Psoas muscle (tissue), 8 donors: ENCODE results near the gene UFSP2. TPM values are rescaled to one million over a fixed set of nuclear protein-coding genes. Genes with fewer than 3 reads are reported as not detected.

Experiments used
- ATAC-seq, 4 donors: fragments of 200-7000 bp; cut with Tn5 transposase; one replicate each; pipeline ENCODE4 v1.9.1; 2020; ENCODE audit warnings: moderate library complexity in 3 of 4, mild to moderate bottlenecking in 2 of 4
- DNase-seq, 2 donors: peaks; one replicate each; pipeline ENCODE4 v3.0.0-alpha.2; 2020
- H3K27ac ChIP-seq: fragments of 200-600 bp; one replicate; pipeline ENCODE4 v1.8.0; 2022
- H3K27me3 ChIP-seq, 3 donors: fragments of 200-600 bp in 1 of 3; one replicate each; pipeline versions ENCODE4 v1.6.1 to v1.8.0; 2013 to 2022; ENCODE audit warnings: low read length in 2 of 3, mild to moderate bottlenecking in 2 of 3, moderate library complexity in 1 of 3; ENCODE audit not compliant: insufficient read depth in 3 of 3
- H3K36me3 ChIP-seq, 2 donors: fragments of 200-600 bp in 1 of 2; one replicate each; pipeline versions ENCODE4 v1.6.1 to v1.8.0; 2013 to 2022; ENCODE audit warnings: low read depth in 1 of 2, mild to moderate bottlenecking in 1 of 2, moderate library complexity in 1 of 2; ENCODE audit not compliant: insufficient read depth in 1 of 2
- H3K4me1 ChIP-seq: fragments of 200-600 bp; one replicate; pipeline ENCODE4 v1.8.0; 2022
- H3K4me3 ChIP-seq: fragments of 200-600 bp; one replicate; pipeline ENCODE4 v1.8.0; 2022; ENCODE audit warnings: mild to moderate bottlenecking
- H3K9me3 ChIP-seq: fragments of 200-600 bp; one replicate; pipeline ENCODE4 v1.8.0; 2022
- CTCF ChIP-seq: fragments of 200-600 bp; IDR thresholded peaks from one replicate; pipeline ENCODE4 v1.8.0; 2022; ENCODE audit warnings: antibody characterized with exemption
- WGBS, 3 donors: extraction: QIAGEN DNeasy Blood & Tissue Kit; methylation state at CpG; one replicate each; pipeline versions ENCODE4 v1.1.6 to v1.1.7; 2013; 5-methylcytosine and 5-hydroxymethylcytosine counted together
- intact Hi-C, 2 donors: fragments of 100-400 bp; cut with DNase I; formaldehyde crosslinking; loops; one replicate each; pipeline versions ENCODE4 v1.11.0 to v1.14.2; 2022
- polyA plus RNA-seq, 3 donors: library from polyadenylated mRNA; stranded (reverse); fragments of 200-250 nt; gene quantifications; one replicate each; pipeline ENCODE4 v1.2.3, GENCODE V29; 2013
- total RNA-seq, 4 donors: library from RNA; stranded (reverse); fragmentation: NEBNext Ultra II Directional in 2 of 4; extraction: Animal tissue kit (Norgen Biotek cat#: 25700) in 2 of 4; gene quantifications; one replicate each; pipeline versions ENCODE4 v1.2.1 to v1.2.4, GENCODE V29; 2021 to 2023
- donor health status: healthy with polysubstance abuse.
- donor health status: DM: no; HTN: no; CAD: no; lungs with moderate emphysema.
- donor health status: Bipolar disorder and iron deficiency.
- donor health status: healthy.
- donor health status: DM: yes; HTN: yes; CAD: no.
- donor health status: DM: no; HTN: no; CAD: no.
- donor health status: DM: no; HTN: no; CAD: no.
- donor health status: DM: yes; HTN: yes; CAD: no.

Gene UFSP2
- total and polyA plus RNA-seq, 7 donors: 22.5 to 45.5 (median 33.8) TPM

GRCh38 chr4:185395956-185396723, 29.6 kb downstream of the UFSP2 start:
- WGBS, 3 donors: 0 to 1% (median 1%) methylated on average over 73 to 98 of the region's 98 CpGs
- no peaks in the 10 kb centered on the region for H3K9me3 ChIP-seq
- peak overlapping the region; percentile 100 for H3K27ac ChIP-seq
- peak overlapping the region; percentile 84 for H3K4me3 ChIP-seq
- TF ChIP-seq CTCF: no peak
- DNase-seq (peak; percentile 97 to 98), ATAC-seq (peak; percentile 94 to 96 (median 94))
- H3K4me1 ChIP-seq: peaks cover 15% of the 10 kb centered on the region
- intact Hi-C loops: loop anchor here (5.0 to 10.0 kb wide), 5 partner anchors 191 to 741 kb away; partner anchors contain the start of genes CFAP97 (in 1 of the 2), SLC25A4 (in 1 of the 2) and SNX25 (in 1 of the 2)
- no peaks in the 10 kb centered on the region for H3K27me3 ChIP-seq
- H3K36me3 ChIP-seq: peaks cover 0 to 31% of the 10 kb centered on the region in 2 donors

- DNase-seq (no peak), ATAC-seq (no peak)
- TF ChIP-seq CTCF: no peak
- peaks cover 15% of the 10 kb centered on the region for H3K4me1 ChIP-seq
- H3K27me3 ChIP-seq: no peaks in the 10 kb centered on the region
- intact Hi-C loops: loop anchor here (5.0 to 10.0 kb wide), 5 partner anchors 191 to 741 kb away; partner anchors contain the start of genes CFAP97 (in 1 of the 2), SLC25A4 (in 1 of the 2) and SNX25 (in 1 of the 2)
- H3K36me3 ChIP-seq: peaks cover 0 to 23% of the 10 kb centered on the region in 2 donors
- 4 to 8% (median 5%) methylated on average over 12 of the region's 12 CpGs for WGBS, 3 donors
- H3K4me3 ChIP-seq: peak within 1 kb of the TSS; percentile 84
- no peaks in the 10 kb centered on the region for H3K9me3 ChIP-seq
- peak within 1 kb of the TSS; percentile 100 for H3K27ac ChIP-seq
Observed at GRCh38 chr4:185395238-185395955, 30.4 kb downstream of the UFSP2 start, which contains the start of gene LRP2BP. TSS of gene LRP2BP (minus strand) at chr4:185395924. CDS start at chr4:185378186, 17,738 bp downstream.

GRCh38 chr4:185394568-185395237, 31.1 kb downstream of the UFSP2 start:
- TF ChIP-seq CTCF: no peak
- WGBS, 3 donors: 29 to 46% (median 31%) methylated on average over 12 of the region's 12 CpGs
- H3K4me3 ChIP-seq: peak overlapping the region; percentile 84
- DNase-seq (no peak), ATAC-seq (no peak)
- no peaks in the 10 kb centered on the region for H3K9me3 ChIP-seq
- H3K27ac ChIP-seq: peak overlapping the region; percentile 100
- intact Hi-C loops: loop anchor here (5.0 to 10.0 kb wide), 5 partner anchors 190 to 740 kb away; partner anchors contain the start of genes CFAP97 (in 1 of the 2), SLC25A4 (in 1 of the 2) and SNX25 (in 1 of the 2)
- H3K36me3 ChIP-seq: peaks cover 0 to 17% of the 10 kb centered on the region in 2 donors
- H3K4me1 ChIP-seq: peaks cover 15% of the 10 kb centered on the region
- H3K27me3 ChIP-seq: no peaks in the 10 kb centered on the region

- TF ChIP-seq CTCF: no peak
- intact Hi-C loops: loop anchor here (10.0 kb wide), 3 partner anchors 187 to 737 kb away; partner anchors contain the start of genes CFAP97 (in 1 of the 2) and SNX25 (in 1 of the 2)
- Histone ChIP-seq H3K27me3 (no peaks in the 10 kb centered on the region), H3K36me3 (no peaks in the 10 kb centered on the region), H3K27ac (no peak overlapping the region), H3K9me3 (no peaks in the 10 kb centered on the region), H3K4me1 (no peaks in the 10 kb centered on the region), H3K4me3 (no peak overlapping the region)
- DNase-seq (no peak), ATAC-seq (no peak)
- WGBS, 3 donors: 91 to 98% (median 96%) methylated on average over 1 of the region's 1 CpG
Observed at GRCh38 chr4:185392156-185392555, 33.6 kb downstream of the UFSP2 start.
